ENCODE measurements around the gene UBR4.
A peak's percentile ranks its signal among the peaks of the same experiment; 100 is the strongest.

UBR4 gene

DNA sequence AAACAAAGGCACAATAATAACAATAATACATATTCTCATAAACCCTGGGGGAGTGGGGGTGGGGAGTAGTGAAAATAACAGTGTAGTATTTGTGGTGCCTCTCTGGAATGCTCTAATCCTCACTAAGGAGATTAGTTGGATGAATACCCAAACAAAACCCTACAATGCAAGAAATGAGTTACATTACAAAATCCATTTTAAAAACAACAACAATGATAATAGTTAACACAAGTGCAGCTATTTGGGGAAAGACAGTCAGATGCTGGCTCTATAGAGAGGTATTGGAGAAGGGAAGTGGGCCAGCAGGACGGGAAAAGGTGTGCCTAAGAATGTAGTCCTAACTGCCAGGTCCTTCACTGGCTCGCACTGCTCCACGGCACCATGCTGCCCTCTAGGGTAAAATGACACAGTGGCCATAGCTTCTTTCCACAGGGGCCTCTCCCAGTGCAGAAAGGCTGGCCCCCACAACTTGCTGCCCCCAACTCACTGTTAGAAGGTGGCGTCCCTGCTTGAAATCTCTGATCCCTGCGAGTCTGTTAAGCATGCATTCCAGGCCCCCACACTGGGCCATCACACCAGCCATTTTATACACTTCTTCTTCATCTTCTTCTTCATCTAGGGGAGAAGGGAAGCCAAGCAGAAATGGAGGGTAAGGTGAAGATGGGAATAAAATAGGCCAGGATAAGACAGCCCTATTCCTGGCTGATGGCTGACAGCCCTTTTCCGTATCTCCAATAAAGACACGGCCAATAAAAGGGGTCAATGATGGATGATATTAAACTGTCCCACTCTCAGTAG, 113.8 kb downstream of the UBR4 start:
- H4K5ac ChIP-seq (ENCODE audit: low read length): no peak overlapping the region
- WGBS (ENCODE audit: extremely low coverage, insufficient coverage, low lambda C conversion rate): no CpG with 5 or more reads among the region's 7 CpGs

DNA sequence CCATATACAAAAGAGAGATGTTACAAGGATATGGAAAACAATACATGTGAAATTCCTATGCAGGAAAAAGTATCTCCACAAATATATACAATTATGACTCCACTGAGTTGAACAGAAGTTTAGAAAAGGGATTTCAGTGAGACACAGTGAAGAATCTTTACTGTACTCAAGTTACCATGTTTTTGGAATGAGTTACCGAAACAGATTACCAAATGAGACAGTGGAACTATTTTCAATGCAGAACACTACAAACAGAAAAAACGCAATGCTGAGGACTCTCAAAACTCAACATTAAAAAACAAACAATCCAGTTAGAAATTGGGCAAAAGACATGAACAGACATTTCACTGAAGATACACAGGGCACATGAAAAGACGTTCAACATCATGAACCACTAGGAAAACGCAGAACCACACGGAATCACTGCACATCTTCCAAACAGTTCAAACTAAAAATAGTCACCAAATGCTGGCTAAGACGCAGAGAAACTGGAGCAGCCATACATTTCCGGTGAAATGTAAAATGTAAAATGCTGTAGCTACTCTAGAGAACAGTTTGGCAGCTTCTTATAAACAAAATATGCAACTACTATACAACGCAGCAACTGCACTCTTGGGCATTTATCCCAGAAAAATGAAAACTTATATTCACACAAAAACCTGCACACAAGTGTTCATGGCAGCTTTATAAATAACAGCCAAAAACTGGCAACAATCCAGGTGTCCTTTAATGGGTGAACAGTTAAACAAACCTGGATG, 118.7 kb downstream of the UBR4 start:
- Histone ChIP-seq H3K27me3 (ENCODE audit: insufficient read depth, low read length, poor library complexity) (no peaks in the 10 kb centered on the region), H2AK5ac (ENCODE audit: low read length) (no peak overlapping the region), H4K5ac (ENCODE audit: low read length) (no peak overlapping the region), H3K4me3 (ENCODE audit: low read length) (no peak overlapping the region), H3K4me2 (ENCODE audit: low read length) (no peak overlapping the region), H3K79me1 (ENCODE audit: low read length) (no peaks in the 10 kb centered on the region), H2BK5ac (ENCODE audit: low read length) (no peak overlapping the region), H3K27ac (ENCODE audit: low read depth, low read length) (no peak overlapping the region), H2BK15ac (replicated peaks; ENCODE audit: low read depth) (no peak overlapping the region), H3K4ac (ENCODE audit: low read depth, low read length) (no peak overlapping the region), H3K56ac (ENCODE audit: low read length) (no peak overlapping the region), H3K18ac (ENCODE audit: low read length) (no peak overlapping the region), H3K79me2 (ENCODE audit: control insufficient read depth, insufficient read depth, low read length) (no peaks in the 10 kb centered on the region), H3K36me3 (ENCODE audit: control insufficient read depth, insufficient read depth, low read length) (peaks cover 29% of the 10 kb centered on the region), H4K8ac (ENCODE audit: low read depth, low read length) (no peak overlapping the region), H3K23ac (ENCODE audit: low read length) (no peak overlapping the region), H3K4me1 (ENCODE audit: control insufficient read depth, low read depth, low read length) (no peaks in the 10 kb centered on the region), H3K9ac (ENCODE audit: low read length) (no peak overlapping the region), H2BK120ac (ENCODE audit: low read depth, low read length) (no peak overlapping the region)
- DNase-seq: no peak
- no CpG with 5 or more reads among the region's 8 CpGs for WGBS (ENCODE audit: extremely low coverage, insufficient coverage, low lambda C conversion rate)

More for the DNA sequence above, 113.8 kb downstream of the UBR4 start:
- Histone ChIP-seq H3K56ac (ENCODE audit: low read length) (no peak overlapping the region), H3K9ac (ENCODE audit: low read length) (no peak overlapping the region), H3K27me3 (ENCODE audit: insufficient read depth, low read length, poor library complexity) (no peaks in the 10 kb centered on the region), H3K79me2 (ENCODE audit: control insufficient read depth, insufficient read depth, low read length) (no peaks in the 10 kb centered on the region), H3K79me1 (ENCODE audit: low read length) (no peaks in the 10 kb centered on the region), H2BK15ac (replicated peaks; ENCODE audit: low read depth) (no peak overlapping the region), H2BK5ac (ENCODE audit: low read length) (no peak overlapping the region), H3K23ac (ENCODE audit: low read length) (no peak overlapping the region), H3K36me3 (ENCODE audit: control insufficient read depth, insufficient read depth, low read length) (peaks cover 43% of the 10 kb centered on the region), H3K27ac (ENCODE audit: low read depth, low read length) (no peak overlapping the region), H3K4me2 (ENCODE audit: low read length) (no peak overlapping the region), H3K4me1 (ENCODE audit: control insufficient read depth, low read depth, low read length) (no peaks in the 10 kb centered on the region), H3K4ac (ENCODE audit: low read depth, low read length) (no peak overlapping the region), H3K4me3 (ENCODE audit: low read length) (no peak overlapping the region), H4K8ac (ENCODE audit: low read depth, low read length) (no peak overlapping the region), H2BK120ac (ENCODE audit: low read depth, low read length) (no peak overlapping the region), H3K18ac (ENCODE audit: low read length) (no peak overlapping the region), H2AK5ac (ENCODE audit: low read length) (no peak overlapping the region)
- peak; percentile 50 for DNase-seq

DNA sequence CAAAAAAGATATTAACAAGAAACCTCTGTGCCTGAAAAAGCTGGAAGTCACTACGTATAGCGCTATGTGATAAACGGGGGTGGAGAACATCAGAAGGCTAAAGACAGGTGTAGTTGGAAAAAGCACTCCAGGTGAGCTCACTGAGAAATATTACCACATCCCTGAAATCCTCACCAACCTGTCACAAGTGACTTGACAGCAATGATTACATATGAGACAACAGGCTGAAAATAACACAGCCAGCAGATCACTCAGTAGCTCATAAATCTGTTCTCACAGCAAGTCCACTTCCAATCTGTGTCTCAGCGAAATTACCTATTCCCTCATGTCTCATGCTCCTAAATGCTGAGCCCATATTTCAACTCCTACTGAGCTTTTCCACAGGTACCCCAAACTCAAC, 120.5 kb downstream of the UBR4 start:
- H3K79me1 ChIP-seq (ENCODE audit: low read length): no peaks in the 10 kb centered on the region
- H3K27me3 ChIP-seq (ENCODE audit: insufficient read depth, low read length, poor library complexity): no peaks in the 10 kb centered on the region
- no peak overlapping the region for H2BK5ac ChIP-seq (ENCODE audit: low read length)
- H3K18ac ChIP-seq (ENCODE audit: low read length): no peak overlapping the region
- H3K4me1 ChIP-seq (ENCODE audit: control insufficient read depth, low read depth, low read length): no peaks in the 10 kb centered on the region
- H2BK15ac ChIP-seq (replicated peaks; ENCODE audit: low read depth): no peak overlapping the region
- H3K4me2 ChIP-seq (ENCODE audit: low read length): no peak overlapping the region
- H3K56ac ChIP-seq (ENCODE audit: low read length): no peak overlapping the region
- H3K4me3 ChIP-seq (ENCODE audit: low read length): no peak overlapping the region
- no peak overlapping the region for H3K9ac ChIP-seq (ENCODE audit: low read length)
- H3K27ac ChIP-seq (ENCODE audit: low read depth, low read length): no peak overlapping the region
- peaks cover 32% of the 10 kb centered on the region for H3K36me3 ChIP-seq (ENCODE audit: control insufficient read depth, insufficient read depth, low read length)
- H3K23ac ChIP-seq (ENCODE audit: low read length): no peak overlapping the region
- no peak overlapping the region for H3K4ac ChIP-seq (ENCODE audit: low read depth, low read length)
- no peak for DNase-seq
- no peaks in the 10 kb centered on the region for H3K79me2 ChIP-seq (ENCODE audit: control insufficient read depth, insufficient read depth, low read length)
- H2BK120ac ChIP-seq (ENCODE audit: low read depth, low read length): no peak overlapping the region
- H4K5ac ChIP-seq (ENCODE audit: low read length): no peak overlapping the region
- H2AK5ac ChIP-seq (ENCODE audit: low read length): no peak overlapping the region
- WGBS (ENCODE audit: extremely low coverage, insufficient coverage, low lambda C conversion rate): no CpG with 5 or more reads among the region's 4 CpGs
- no peak overlapping the region for H4K8ac ChIP-seq (ENCODE audit: low read depth, low read length)

DNA sequence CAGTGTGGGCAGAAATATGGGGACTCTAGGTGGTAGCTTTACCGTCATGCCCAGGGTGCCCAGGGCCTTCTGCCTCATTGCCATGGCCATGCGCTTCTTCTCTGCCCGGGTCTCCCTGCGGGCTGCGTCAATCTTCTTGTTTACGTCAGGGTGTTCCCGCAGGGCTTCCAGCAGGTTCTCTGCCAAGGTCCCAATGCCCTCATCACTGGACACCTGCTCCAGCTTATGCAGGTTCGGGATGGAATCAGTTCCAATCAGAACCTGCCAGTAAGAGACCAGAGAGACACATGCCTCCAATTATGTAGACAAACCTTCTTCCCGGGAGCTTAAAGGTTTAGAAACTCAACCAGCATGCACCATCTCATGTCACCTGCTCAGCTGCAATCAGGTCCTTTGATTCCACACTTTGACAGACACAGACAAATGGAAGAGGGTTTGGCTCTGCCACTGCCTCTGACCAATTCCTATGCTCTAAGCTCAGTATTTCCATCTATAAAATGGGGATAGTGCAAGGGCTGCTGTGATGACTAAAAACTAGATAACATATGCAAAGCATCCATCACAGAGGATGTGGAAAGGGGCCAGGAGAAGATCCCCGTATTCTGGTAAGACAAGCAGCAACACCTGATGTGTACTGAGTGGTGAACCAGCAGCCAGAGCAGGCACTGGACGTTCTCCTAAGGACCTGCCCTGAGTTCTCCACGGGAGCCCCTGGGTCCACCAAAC, 121.2 kb downstream of the UBR4 start:
- Histone ChIP-seq H2BK120ac (ENCODE audit: low read depth, low read length) (no peak overlapping the region), H3K79me2 (ENCODE audit: control insufficient read depth, insufficient read depth, low read length) (no peaks in the 10 kb centered on the region), H2AK5ac (ENCODE audit: low read length) (no peak overlapping the region), H3K56ac (ENCODE audit: low read length) (no peak overlapping the region), H3K79me1 (ENCODE audit: low read length) (no peaks in the 10 kb centered on the region), H4K8ac (ENCODE audit: low read depth, low read length) (no peak overlapping the region), H3K4me3 (ENCODE audit: low read length) (no peak overlapping the region), H2BK15ac (replicated peaks; ENCODE audit: low read depth) (no peak overlapping the region), H2BK5ac (ENCODE audit: low read length) (no peak overlapping the region), H3K9ac (ENCODE audit: low read length) (no peak overlapping the region), H3K27ac (ENCODE audit: low read depth, low read length) (no peak overlapping the region), H3K18ac (ENCODE audit: low read length) (no peak overlapping the region), H3K36me3 (ENCODE audit: control insufficient read depth, insufficient read depth, low read length) (peaks cover 32% of the 10 kb centered on the region), H3K4me2 (ENCODE audit: low read length) (no peak overlapping the region), H3K27me3 (ENCODE audit: insufficient read depth, low read length, poor library complexity) (no peaks in the 10 kb centered on the region), H3K4me1 (ENCODE audit: control insufficient read depth, low read depth, low read length) (no peaks in the 10 kb centered on the region), H3K23ac (ENCODE audit: low read length) (no peak overlapping the region), H4K5ac (ENCODE audit: low read length) (no peak overlapping the region), H3K4ac (ENCODE audit: low read depth, low read length) (no peak overlapping the region)
- no peak for DNase-seq
- no CpG with 5 or more reads among the region's 12 CpGs for WGBS (ENCODE audit: extremely low coverage, insufficient coverage, low lambda C conversion rate)

DNA sequence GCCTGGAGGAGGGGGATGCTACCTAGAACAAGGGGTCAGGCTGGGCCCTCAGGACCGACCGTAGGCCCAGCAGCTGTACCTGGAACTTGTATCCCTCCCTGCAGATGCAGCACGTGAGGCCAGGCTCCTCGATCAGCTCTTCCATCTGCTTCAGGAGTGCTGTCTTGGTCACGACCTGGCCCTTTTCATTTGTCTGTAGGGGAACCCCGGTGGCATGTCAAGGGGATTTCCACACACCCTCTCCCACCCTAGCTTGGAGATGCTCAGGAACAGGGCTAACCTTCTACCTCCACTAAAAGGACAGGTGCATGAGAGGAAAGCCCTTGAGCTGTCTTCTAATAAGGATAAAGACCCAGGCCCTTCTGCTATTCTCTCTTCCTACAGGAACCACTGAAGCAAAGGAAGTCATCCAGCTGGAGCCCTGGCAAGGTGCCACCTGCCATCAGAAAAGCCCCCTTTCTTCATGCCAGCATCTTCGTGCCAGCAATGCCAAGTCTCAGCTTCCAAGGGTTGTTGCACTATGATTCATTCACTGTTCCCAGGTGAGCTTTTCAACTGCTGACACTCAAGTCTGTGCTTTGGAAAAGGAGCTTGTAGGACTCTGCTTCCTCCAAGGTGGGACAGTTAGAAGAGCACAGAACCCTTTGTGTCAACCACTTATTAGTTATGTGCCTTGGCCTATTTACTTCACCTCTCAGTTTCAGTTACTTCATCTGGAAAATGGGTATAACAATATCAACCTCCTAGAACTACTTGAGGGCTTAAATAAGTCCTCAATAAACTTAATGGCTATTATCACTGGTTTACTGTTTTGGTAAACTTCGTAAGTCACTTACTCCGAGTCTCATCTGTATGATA, 122.1 kb downstream of the UBR4 start:
- Histone ChIP-seq H3K4me1 (ENCODE audit: control insufficient read depth, low read depth, low read length) (no peaks in the 10 kb centered on the region), H3K4me3 (ENCODE audit: low read length) (no peak overlapping the region), H3K79me2 (ENCODE audit: control insufficient read depth, insufficient read depth, low read length) (no peaks in the 10 kb centered on the region), H3K27ac (ENCODE audit: low read depth, low read length) (no peak overlapping the region), H4K5ac (ENCODE audit: low read length) (no peak overlapping the region), H3K23ac (ENCODE audit: low read length) (no peak overlapping the region), H4K8ac (ENCODE audit: low read depth, low read length) (no peak overlapping the region), H3K36me3 (ENCODE audit: control insufficient read depth, insufficient read depth, low read length) (peaks cover 26% of the 10 kb centered on the region), H3K9ac (ENCODE audit: low read length) (no peak overlapping the region), H2BK120ac (ENCODE audit: low read depth, low read length) (no peak overlapping the region), H3K4ac (ENCODE audit: low read depth, low read length) (no peak overlapping the region), H2BK5ac (ENCODE audit: low read length) (no peak overlapping the region), H3K18ac (ENCODE audit: low read length) (no peak overlapping the region), H2BK15ac (replicated peaks; ENCODE audit: low read depth) (no peak overlapping the region), H3K4me2 (ENCODE audit: low read length) (no peak overlapping the region), H2AK5ac (ENCODE audit: low read length) (no peak overlapping the region), H3K79me1 (ENCODE audit: low read length) (no peaks in the 10 kb centered on the region), H3K27me3 (ENCODE audit: insufficient read depth, low read length, poor library complexity) (no peaks in the 10 kb centered on the region), H3K56ac (ENCODE audit: low read length) (no peak overlapping the region)
- no CpG with 5 or more reads among the region's 9 CpGs for WGBS (ENCODE audit: extremely low coverage, insufficient coverage, low lambda C conversion rate)
- no peak for DNase-seq

Data from mesendoderm (in vitro differentiated cells).